Left ventricle myocardium inferior (tissue), 1 donor: ENCODE results near the gene AQR. TPM values are rescaled to one million over a fixed set of nuclear protein-coding genes. Genes with fewer than 3 reads are reported as not detected.

ENCODE experiments used
- DNase-seq: peaks from one replicate; pipeline ENCODE4 v3.0.0-alpha.2; 2020
- H3K27ac ChIP-seq: fragments of 200-600 bp; replicated peaks from 2 replicates; pipeline ENCODE4 v1.8.0; 2021
- H3K27me3 ChIP-seq: fragments of 200-600 bp; 2 replicates; pipeline ENCODE4 v1.8.0; 2021; ENCODE audit warnings: low read depth
- H3K36me3 ChIP-seq: fragments of 200-600 bp; 2 replicates; pipeline ENCODE4 v1.8.0; 2021
- H3K4me1 ChIP-seq: fragments of 200-600 bp; 2 replicates; pipeline ENCODE4 v1.8.0; 2021
- H3K4me3 ChIP-seq: fragments of 200-600 bp; 2 replicates; pipeline ENCODE4 v1.8.0; 2021; ENCODE audit warnings: mild to moderate bottlenecking, moderate library complexity
- H3K9me3 ChIP-seq: fragments of 200-600 bp; replicated peaks from 2 replicates; pipeline ENCODE4 v1.8.0; 2021
- intact Hi-C: fragments of 100-400 bp; cut with micrococcal nuclease; formaldehyde crosslinking; loops from one replicate; pipeline ENCODE4 v1.11.0; 2022
- total RNA-seq: library from RNA; stranded (reverse); fragmentation: NEBNext Ultra II Directional; extraction: Animal tissue kit (Norgen Biotek cat#: 25700); gene quantifications from one replicate; pipeline ENCODE4 v1.2.1, GENCODE V29; 2021
- TF ChIP-seq, protein P1 (sequence below): fragments of 200-600 bp; IDR thresholded peaks from 2 replicates; pipeline ENCODE4 v1.8.0; 2021; ENCODE audit warnings: antibody characterized with exemption, mild to moderate bottlenecking, borderline replicate concordance
- donor health status: DM: no; HTN: yes; CAD: no; lungs with severe emphysema.

The AQR gene
- total RNA-seq, 1 donor from 2014 or later = 9.8 TPM

DNA sequence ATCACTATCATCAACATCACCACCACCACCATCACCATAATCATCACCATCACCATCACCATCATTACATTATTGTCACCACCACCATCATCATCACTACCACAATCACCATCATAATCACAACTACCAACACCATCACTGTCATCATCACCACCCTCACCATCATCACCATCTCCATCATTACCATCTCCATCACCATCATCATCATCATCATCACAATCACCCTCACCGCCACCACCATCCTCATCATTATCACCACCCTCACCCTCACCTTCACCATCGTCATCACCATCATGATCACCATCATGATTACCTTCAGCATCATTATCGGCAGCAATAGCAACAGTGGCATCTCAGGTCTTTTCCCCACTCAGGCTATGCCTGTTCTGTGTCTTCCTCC, 131.3 kb downstream of the AQR start:
- no peaks in the 10 kb centered on the region for H3K4me1 ChIP-seq
- TF ChIP-seq, protein P1, sequence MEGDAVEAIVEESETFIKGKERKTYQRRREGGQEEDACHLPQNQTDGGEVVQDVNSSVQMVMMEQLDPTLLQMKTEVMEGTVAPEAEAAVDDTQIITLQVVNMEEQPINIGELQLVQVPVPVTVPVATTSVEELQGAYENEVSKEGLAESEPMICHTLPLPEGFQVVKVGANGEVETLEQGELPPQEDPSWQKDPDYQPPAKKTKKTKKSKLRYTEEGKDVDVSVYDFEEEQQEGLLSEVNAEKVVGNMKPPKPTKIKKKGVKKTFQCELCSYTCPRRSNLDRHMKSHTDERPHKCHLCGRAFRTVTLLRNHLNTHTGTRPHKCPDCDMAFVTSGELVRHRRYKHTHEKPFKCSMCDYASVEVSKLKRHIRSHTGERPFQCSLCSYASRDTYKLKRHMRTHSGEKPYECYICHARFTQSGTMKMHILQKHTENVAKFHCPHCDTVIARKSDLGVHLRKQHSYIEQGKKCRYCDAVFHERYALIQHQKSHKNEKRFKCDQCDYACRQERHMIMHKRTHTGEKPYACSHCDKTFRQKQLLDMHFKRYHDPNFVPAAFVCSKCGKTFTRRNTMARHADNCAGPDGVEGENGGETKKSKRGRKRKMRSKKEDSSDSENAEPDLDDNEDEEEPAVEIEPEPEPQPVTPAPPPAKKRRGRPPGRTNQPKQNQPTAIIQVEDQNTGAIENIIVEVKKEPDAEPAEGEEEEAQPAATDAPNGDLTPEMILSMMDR = no peak
- H3K4me3 ChIP-seq = no peak overlapping the region
- H3K36me3 ChIP-seq = no peaks in the 10 kb centered on the region
- intact Hi-C loops = no loop called here
- H3K27ac ChIP-seq = no peak overlapping the region
- no peaks in the 10 kb centered on the region for H3K27me3 ChIP-seq
- H3K9me3 ChIP-seq = peaks cover 20% of the 10 kb centered on the region
- DNase-seq = no peak

DNA sequence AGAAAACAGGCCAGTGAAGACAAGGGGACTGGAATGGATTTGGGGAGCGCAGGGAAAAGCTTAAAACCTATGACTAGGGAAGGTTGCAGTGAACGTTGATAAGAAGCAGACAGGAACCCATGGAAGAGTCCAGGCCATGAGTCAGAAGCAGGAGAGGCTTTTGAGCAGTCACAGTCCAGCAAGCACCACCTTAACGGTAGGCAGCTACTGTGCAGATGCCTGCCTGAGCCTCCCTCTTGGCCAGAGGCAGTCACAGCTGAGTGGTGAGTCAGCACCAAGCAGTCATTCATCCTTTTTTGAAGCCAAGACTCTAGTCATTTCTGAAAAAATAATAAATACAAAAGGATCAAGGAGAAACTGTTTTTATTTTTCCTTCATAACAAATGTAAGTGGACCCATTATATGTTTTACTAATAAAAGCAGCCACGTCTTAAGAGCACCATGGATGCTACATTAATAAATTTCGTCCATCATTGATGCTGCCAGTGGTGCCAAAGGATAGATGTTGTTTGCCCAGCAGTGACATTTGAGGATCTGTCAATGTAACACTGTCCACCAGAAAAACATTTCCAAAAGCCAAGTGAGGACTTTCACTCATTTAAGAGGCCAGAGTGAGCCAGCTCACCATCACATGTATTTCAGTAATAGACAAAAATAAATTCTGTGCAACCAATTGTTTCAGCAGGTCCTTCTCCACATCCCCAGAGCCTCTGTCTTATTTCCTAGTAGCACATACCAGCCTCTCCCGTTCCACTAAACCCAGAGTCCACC, 132.1 kb downstream of the AQR start:
- H3K27me3 ChIP-seq = no peaks in the 10 kb centered on the region
- no peak overlapping the region for H3K27ac ChIP-seq
- intact Hi-C loops = no loop called here
- H3K4me3 ChIP-seq = no peak overlapping the region
- H3K36me3 ChIP-seq = no peaks in the 10 kb centered on the region
- peaks cover 20% of the 10 kb centered on the region for H3K9me3 ChIP-seq
- no peak for DNase-seq
- no peaks in the 10 kb centered on the region for H3K4me1 ChIP-seq
- TF ChIP-seq, protein P1 = no peak

DNA sequence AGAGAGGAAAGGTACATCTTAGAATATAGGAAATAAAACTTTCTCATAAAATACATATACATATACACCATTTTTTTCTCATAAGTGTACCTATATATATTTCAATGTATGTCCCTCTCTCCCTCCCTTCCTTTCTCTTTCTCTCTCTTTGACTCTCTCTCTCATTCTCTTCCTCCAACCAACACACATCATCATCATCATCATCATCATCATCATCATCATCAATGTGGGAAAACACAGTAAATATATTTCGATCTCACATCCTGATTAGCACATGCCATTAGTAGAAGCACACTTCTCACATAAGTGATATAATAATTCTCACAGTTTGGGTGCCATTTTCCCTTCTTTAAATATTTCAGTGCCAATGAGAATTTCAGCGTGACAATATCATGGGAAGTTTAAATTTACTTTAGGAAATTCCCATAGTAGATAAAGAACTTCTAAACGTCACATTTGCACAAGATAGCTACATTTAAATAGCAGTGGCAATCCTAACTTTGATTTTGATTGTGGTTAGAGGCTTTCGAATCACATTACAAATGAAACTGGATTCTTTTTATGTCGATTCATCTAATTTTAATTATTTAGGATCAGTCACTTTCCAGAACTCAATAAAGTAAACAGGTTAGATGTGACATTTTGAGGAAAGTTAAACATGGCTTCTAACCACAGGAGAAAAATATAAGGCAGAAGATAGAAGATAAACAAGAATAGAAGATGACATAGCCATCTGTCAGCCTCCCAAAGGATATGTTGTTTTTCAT, 141.2 kb downstream of the AQR start:
- no peak overlapping the region for H3K27ac ChIP-seq
- no peaks in the 10 kb centered on the region for H3K9me3 ChIP-seq
- H3K36me3 ChIP-seq = no peaks in the 10 kb centered on the region
- intact Hi-C loops = no loop called here
- no peaks in the 10 kb centered on the region for H3K27me3 ChIP-seq
- TF ChIP-seq, protein P1 = no peak
- no peaks in the 10 kb centered on the region for H3K4me1 ChIP-seq
- no peak for DNase-seq
- no peak overlapping the region for H3K4me3 ChIP-seq

DNA sequence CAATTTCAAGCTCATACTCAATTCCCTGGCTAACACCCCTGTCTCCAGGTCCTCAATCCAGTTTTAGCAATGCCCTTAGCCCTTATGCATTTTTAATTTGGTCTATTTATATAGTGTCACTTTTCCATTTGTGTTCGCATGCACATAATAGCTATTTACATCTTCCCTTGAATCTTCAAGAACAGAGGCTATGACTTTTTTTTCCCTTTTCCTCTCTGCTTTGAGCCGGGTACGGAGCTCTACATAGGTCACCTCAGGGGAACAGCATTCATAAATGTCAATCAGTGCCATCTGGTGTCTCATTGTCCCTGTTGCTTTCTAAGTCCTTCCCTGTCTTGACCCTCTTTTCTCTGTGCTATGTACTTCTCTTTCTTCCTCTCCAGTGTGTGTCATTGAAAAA, 147.7 kb downstream of the AQR start:
- TF ChIP-seq, protein P1 = no peak
- no peak overlapping the region for H3K4me3 ChIP-seq
- H3K9me3 ChIP-seq = no peaks in the 10 kb centered on the region
- H3K27me3 ChIP-seq = no peaks in the 10 kb centered on the region
- no peaks in the 10 kb centered on the region for H3K36me3 ChIP-seq
- H3K4me1 ChIP-seq = no peaks in the 10 kb centered on the region
- no peak for DNase-seq
- H3K27ac ChIP-seq = no peak overlapping the region
- intact Hi-C loops = no loop called here

- H3K27ac ChIP-seq = no peak overlapping the region
- intact Hi-C loops = no loop called here
- no peaks in the 10 kb centered on the region for H3K4me1 ChIP-seq
- H3K36me3 ChIP-seq = no peaks in the 10 kb centered on the region
- DNase-seq = no peak
- H3K4me3 ChIP-seq = no peak overlapping the region
- no peaks in the 10 kb centered on the region for H3K9me3 ChIP-seq
- H3K27me3 ChIP-seq = no peaks in the 10 kb centered on the region
- TF ChIP-seq, protein P1 = no peak
Observed at GRCh38 chr15:34820110-34820509, 149.4 kb downstream of the AQR start.
